Measurements from ENCODE around the gene PXMP4.

- no peak for TF ChIP-seq CEBPB (IDR thresholded peaks at IDR 0.05)
- TF ChIP-seq RAD21 (IDR thresholded peaks at IDR 0.05; ENCODE audit: low read depth): no peak; the same call in 1 of the 2 replicates
- 0 out of 2 replicates have a peak, but pooled peaks have one; percentile 39 for TF ChIP-seq MAX (IDR thresholded peaks at IDR 0.05)
- TF ChIP-seq TAF1 (IDR thresholded peaks at IDR 0.05; ENCODE audit: low read depth): no peak
- TF ChIP-seq TEAD4 (IDR thresholded peaks at IDR 0.05): peak; percentile 36
- TF ChIP-seq REST (IDR thresholded peaks at IDR 0.05; ENCODE audit: low read depth): no peak
- peak; percentile 72 for TF ChIP-seq EP300 (IDR thresholded peaks at IDR 0.05; ENCODE audit: borderline replicate concordance)
- TF ChIP-seq EGR1 (IDR thresholded peaks at IDR 0.05): no peak
- TF ChIP-seq NFIC (IDR thresholded peaks at IDR 0.05): peak; percentile 94
Observed at GRCh38 chr20:33684533-33685327, 35.4 kb downstream of the PXMP4 start.
